HG02588 (cell line): Measurements from ENCODE around the gene TOPAZ1.
A peak's percentile ranks its signal among the peaks of the same experiment; 100 is the strongest.
"Not testable (repeated sequence)": the region's sequence is repeated elsewhere in the genome, so short reads cannot be mapped to it uniquely, and the experiment has no call there.

Experiments
- ATAC-seq: cut with Tn5 transposase; IDR thresholded peaks from one replicate; pipeline ENCODE4 v1.9.1; 2021; ENCODE audit warnings: mild to moderate bottlenecking, moderate library complexity; ENCODE audit not compliant: unreplicated experiment

Gene TOPAZ1

GRCh38 chr3:44326515-44326914 is 84.8 kb downstream of the TOPAZ1 start:
- ATAC-seq = no peak

- no peak for ATAC-seq
Observed at GRCh38 chr3:44329946-44330345, 88.3 kb downstream of the TOPAZ1 start.

GRCh38 chr3:44330444-44330843 is 88.8 kb downstream of the TOPAZ1 start:
- no peak for ATAC-seq

GRCh38 chr3:44334326-44334725 is 92.6 kb downstream of the TOPAZ1 start:
- no peak for ATAC-seq

GRCh38 chr3:44337248-44337785 is 95.6 kb downstream of the TOPAZ1 start:
- ATAC-seq = no peak

GRCh38 chr3:44338010-44338827 is 96.5 kb downstream of the TOPAZ1 start, which contains the start of gene TCAIM:
Gene TCAIM, plus strand, starts transcription at chr3:44338766. Its CDS starts 16,017 bp downstream, at chr3:44354783.
- ATAC-seq = peak; percentile 92

GRCh38 chr3:44338828-44339127 is 97.1 kb downstream of the TOPAZ1 start:
- ATAC-seq = no peak

- ATAC-seq = no peak
Observed at GRCh38 chr3:44339181-44340057, 97.7 kb downstream of the TOPAZ1 start.

- ATAC-seq = no peak
Observed at GRCh38 chr3:44340058-44340395, 98.3 kb downstream of the TOPAZ1 start.

- no peak for ATAC-seq
Observed at GRCh38 chr3:44342176-44342790, 100.6 kb downstream of the TOPAZ1 start.

- ATAC-seq = no peak
Observed at GRCh38 chr3:44343421-44343820, 101.7 kb downstream of the TOPAZ1 start.

GRCh38 chr3:44346590-44346989 is 104.9 kb downstream of the TOPAZ1 start:
- not testable (repeated sequence) for ATAC-seq

- no peak for ATAC-seq
Observed at GRCh38 chr3:44348993-44349392, 107.3 kb downstream of the TOPAZ1 start.

GRCh38 chr3:44353355-44353924 is 111.8 kb downstream of the TOPAZ1 start:
- ATAC-seq = no peak

GRCh38 chr3:44355362-44356033 is 113.8 kb downstream of the TOPAZ1 start:
- ATAC-seq = no peak

- no peak for ATAC-seq
Observed at GRCh38 chr3:44359146-44359751, 117.6 kb downstream of the TOPAZ1 start.

GRCh38 chr3:44363591-44363990 is 121.9 kb downstream of the TOPAZ1 start:
- peak; percentile 64 for ATAC-seq

GRCh38 chr3:44365952-44366351 is 124.3 kb downstream of the TOPAZ1 start:
- ATAC-seq = no peak

GRCh38 chr3:44375450-44375849 is 133.8 kb downstream of the TOPAZ1 start:
- ATAC-seq = no peak
